ENCODE results near the gene KLRF2.

GRCh38 chr12:9910716-9911421, 29.6 kb downstream of the KLRF2 start:
- TF ChIP-seq, protein P1, sequence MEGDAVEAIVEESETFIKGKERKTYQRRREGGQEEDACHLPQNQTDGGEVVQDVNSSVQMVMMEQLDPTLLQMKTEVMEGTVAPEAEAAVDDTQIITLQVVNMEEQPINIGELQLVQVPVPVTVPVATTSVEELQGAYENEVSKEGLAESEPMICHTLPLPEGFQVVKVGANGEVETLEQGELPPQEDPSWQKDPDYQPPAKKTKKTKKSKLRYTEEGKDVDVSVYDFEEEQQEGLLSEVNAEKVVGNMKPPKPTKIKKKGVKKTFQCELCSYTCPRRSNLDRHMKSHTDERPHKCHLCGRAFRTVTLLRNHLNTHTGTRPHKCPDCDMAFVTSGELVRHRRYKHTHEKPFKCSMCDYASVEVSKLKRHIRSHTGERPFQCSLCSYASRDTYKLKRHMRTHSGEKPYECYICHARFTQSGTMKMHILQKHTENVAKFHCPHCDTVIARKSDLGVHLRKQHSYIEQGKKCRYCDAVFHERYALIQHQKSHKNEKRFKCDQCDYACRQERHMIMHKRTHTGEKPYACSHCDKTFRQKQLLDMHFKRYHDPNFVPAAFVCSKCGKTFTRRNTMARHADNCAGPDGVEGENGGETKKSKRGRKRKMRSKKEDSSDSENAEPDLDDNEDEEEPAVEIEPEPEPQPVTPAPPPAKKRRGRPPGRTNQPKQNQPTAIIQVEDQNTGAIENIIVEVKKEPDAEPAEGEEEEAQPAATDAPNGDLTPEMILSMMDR (conservative IDR thresholded peaks at IDR 0.05; ENCODE audit: low read length), result no peak
- TF ChIP-seq EZH2phosphoT487 (IDR thresholded peaks at IDR 0.05; ENCODE audit: borderline replicate concordance), result no peak
